Fibroblast of upper back skin (primary cell): ENCODE data around the gene DAAM2.

ENCODE experiments used
- DNase-seq: peaks from one replicate; pipeline ENCODE4 v3.0.0-alpha.2; 2013

Gene DAAM2

DNA sequence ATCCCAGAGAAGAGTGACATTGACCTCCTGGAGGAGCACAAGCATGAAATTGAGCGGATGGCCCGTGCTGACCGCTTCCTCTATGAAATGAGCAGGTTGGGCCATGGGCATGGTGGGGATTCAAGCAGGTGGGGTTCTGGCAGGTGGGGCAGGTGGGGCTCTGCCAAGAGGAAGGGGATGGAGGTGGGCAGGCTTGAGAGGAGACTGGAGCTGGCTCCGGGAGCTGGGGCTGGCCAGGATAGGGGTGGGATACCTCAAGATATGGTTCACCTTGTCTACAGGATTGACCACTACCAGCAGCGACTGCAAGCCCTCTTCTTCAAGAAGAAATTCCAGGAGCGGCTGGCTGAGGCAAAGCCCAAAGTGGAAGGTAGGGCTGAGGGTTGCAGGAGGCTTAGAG is 99.2 kb downstream of the DAAM2 start:
- no peak for DNase-seq

DNA sequence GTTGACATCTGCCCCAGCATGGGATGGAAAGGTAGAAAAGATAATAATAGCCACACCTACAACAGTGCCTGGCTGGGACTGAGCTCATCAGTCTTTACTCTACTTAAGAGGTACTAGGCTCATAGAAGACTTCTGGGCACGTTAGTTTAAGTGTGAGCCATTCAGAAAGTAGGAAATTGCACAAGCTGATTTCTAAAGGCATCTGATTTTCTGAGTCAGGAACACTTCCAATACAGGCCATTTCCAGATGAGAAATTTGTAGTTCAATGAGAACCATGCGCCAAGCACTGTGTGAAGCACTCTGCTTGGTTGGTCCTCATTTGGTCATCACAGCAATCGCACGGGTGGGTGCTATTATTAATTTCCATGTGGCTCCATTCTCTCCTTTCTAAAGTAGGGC is 99.8 kb downstream of the DAAM2 start:
- no peak for DNase-seq

DNA sequence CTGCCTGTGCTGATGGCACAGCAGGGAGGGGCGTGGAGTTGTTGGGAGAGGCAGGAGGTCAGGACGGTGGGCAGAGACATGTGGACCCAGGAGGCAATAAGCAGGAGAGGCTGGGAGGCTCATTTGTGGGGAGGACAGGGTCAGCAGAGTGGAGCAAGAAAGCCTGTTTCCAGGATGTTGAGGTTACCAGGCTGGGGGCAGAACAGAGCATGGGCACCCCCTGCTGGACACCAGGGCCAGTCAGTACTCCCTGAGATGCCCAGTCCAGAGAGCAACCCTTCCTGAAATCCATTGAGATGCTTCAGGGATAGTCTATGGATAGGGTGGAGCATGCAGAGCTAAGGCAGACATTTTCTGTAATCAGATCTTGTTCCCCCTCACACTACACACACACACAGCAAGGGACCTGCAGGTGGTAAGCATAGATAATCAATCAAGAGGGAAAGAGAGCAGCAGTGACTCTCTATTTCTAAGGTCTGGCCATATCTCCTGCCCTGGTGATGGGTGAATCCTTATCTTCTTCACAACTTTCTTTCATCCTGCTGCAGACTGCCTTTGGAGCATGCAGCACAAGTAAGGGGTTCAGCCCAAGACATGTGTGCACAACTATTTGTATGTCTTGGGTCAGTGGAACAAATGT is 100.4 kb downstream of the DAAM2 start:
- DNase-seq, result peak; percentile 68

DNA sequence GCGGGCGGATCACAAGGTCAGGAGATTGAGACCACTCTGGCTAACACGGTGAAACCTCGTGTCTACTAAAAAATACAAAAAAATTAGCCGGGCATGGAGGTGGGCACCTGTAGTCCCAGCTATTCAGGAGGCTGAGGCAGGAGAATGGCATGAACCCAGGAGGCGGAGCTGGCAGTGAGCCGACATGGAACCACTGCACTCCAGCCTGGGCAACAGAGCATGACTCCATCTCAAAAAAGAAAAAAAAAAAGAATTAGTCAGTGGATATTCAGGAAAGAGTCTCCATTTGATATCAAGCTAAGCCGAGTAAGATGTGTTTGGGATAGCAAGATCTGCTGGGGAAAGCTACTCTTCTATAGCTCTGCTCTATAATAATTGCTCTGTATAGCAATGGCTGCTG is 101.1 kb downstream of the DAAM2 start:
- no peak for DNase-seq

DNA sequence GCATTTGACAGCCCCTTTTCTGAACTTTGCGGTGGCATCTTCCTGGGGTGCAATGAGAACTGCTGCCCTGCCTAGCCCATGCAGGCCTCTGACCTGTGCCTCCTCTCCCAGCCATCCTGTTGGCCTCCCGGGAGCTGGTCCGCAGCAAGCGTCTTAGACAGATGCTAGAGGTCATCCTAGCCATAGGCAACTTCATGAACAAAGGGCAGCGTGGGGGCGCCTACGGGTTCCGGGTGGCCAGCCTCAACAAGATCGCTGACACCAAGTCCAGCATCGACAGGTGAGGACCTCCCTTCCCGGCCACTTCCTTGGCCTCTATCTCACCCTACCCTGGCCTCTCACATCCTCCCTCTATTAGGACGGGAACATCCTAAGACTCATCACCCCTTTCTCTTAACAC is 104.5 kb downstream of the DAAM2 start:
- DNase-seq, result no peak

DNA sequence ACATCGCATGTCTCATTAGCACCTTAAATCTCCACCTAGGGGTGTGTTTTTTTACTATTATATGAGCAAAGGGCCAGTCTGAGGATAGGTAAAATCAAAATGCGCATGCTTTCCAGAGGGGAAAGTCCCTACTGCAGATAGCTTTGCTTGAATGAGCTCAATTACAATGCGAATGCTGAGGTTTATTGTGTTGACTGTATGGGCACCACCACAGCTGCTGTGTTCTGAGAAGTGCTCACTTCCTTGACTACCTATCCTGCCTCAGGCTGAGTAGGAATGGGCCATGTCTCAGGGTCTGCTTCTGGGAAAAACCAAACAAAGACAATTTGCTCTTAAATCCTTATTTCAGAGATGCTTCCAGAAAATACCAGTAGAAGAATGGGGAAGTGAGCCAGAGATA is 105.5 kb downstream of the DAAM2 start:
- DNase-seq, result no peak

DNA sequence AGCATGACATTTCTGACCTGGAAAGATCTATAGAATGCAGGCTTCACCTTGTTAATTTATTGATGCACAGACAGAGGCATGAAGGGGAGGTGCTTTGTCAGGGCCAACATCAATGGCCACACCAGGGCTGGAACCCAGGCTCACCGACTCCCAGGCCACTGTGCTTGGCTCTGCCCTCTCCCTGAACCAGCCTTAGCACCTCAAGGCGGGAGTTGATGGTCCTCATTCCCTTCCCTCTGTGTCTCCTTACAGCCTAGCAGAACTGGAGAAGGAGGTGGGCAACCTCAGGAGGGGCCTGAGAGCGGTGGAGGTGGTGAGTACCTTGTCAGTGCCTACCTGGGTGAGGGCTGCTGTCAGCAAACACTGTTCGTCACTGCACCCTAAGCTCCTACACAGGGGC is 106.4 kb downstream of the DAAM2 start:
- no peak for DNase-seq

DNA sequence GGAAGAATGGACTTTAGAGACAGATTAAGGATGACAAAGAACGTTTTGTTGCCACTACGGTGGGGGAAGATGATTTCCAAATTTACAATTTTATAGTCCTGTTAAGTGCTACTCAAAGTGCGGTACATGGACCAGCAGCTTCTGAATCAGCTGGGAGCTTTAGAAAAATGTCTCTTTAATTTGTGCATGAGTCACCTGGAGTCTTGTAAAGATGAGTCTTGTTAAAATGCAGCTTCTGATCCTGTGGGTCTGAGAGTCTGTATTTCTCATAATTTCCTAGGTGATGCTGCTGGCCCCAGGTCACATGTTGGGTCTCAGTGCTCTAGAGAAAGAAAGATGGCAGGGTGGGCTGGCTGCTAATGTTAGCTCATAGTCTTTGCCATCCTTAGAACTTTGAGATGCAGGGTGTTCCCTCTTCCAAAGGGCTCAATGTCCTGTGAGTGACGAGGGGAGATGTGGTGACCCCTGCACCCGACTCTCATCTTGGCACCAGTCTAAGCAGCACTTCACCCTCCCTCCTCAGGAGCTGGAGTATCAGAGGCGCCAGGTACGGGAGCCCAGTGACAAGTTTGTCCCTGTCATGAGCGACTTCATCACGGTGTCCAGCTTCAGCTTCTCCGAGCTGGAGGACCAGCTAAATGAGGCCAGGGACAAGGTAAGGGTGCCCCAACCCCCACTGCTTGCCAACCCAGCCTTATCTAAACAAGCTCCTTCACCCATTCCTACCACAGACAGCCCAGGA is 107.5 kb downstream of the DAAM2 start:
- no peak for DNase-seq

DNA sequence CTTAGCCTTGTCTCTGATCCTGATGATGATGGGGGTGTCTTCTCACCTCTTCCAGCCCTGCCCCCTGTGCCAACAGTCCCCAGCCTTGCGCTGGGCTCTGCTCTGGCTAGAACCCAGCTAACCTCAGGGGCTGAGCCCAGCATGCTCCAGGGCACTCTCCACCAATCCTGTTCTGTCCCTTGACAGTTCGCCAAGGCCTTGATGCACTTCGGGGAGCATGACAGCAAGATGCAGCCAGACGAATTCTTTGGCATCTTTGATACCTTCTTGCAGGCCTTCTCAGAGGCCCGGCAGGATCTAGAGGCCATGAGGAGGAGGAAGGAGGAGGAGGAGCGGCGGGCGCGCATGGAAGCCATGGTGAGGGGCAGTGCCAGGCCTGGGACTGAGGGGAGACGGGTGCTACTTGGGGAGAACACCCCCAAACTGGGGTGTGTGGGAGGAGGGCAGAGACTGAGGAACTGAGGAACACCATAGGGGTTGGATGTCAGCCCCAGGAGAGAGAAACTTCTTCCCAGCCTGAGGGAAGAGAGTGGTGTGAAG is 109.0 kb downstream of the DAAM2 start:
- DNase-seq, result no peak

DNA sequence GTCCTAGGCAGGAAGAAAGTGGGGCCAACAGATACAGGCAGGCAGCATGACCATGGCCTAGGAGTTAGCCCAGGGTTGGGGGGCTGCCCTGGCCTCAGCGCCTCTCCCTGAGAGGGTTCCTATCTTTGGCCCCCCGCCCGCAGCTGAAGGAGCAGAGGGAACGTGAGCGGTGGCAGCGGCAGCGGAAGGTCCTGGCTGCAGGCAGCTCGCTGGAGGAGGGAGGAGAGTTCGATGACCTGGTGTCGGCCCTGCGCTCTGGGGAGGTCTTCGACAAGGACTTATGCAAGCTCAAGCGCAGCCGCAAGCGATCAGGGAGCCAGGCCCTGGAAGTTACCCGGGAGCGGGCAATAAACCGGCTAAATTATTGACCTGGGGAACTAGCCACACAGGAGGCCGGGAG is 109.5 kb downstream of the DAAM2 start:
- DNase-seq, result no peak

DNA sequence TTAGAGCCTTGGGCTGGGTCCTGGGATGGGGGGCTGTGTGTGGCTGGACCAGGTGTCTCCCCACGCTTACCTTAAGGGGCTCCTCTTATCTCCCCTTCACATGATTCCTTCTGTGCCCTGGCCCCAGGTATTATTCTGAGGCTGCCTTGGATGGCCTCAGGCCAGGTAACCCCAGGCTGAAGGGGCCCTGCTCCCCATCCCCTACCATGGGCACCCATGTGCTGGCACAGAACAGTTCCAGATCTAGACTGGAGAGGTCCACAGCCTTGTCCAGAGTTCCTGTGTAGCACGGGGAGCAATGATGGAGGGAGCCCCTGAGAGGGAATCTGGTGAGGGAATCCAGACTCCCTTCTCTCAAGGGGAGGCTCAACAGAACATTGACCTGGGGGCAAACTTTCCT is 110.0 kb downstream of the DAAM2 start:
- DNase-seq, result no peak

DNA sequence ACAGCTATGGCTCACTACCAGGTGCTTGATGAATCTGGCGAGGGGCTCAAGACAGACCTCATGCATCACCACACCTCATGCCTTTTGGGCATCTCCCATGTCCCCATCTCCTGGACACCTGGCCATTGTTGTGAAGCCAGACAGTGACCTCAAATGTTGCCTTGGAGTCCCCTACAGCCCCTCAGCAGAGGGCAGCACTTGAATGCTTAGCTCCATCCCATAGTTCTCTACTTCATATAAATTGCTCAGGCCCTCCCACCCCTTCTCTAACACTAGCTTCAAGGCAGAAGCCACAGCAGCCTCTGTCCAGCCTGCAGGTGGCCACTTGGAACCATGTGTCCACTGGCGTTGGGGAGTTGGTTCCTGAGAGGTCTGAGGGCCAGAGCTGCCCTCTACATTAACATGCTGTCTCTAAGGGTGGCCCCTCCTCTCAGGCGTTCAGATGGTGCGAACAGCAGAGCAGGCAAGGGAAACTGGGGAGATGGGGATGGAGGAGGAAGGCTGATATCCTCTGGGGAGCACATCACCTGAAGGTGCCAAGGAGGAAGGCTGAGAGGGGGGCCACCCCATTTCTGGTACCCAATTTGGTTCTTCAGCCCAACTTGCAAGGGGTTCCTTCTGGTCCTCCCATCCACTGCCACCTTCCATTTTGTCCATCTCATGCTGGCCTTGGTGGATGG is 110.8 kb downstream of the DAAM2 start:
- DNase-seq, result no peak

DNA sequence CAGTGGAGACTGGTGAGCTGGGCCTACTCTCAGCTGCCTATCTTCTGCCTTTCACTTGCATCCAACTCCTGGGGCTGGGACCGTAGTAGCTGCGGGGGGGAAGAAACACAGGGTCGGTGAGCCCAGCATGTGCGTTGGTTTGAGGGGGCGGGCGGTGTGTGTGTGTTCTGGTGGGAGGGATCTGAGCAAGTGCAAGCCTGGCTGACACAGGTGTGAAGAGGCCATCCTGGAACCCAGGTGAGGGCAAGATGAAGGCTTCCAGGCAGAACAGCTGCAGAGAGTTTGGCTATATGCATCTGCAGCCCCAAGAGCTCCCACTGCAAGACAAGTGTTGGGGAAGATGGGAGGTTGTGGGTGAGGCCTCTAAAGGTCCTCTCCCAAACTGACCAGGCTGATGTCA is 111.5 kb downstream of the DAAM2 start:
- DNase-seq, result no peak

DNA sequence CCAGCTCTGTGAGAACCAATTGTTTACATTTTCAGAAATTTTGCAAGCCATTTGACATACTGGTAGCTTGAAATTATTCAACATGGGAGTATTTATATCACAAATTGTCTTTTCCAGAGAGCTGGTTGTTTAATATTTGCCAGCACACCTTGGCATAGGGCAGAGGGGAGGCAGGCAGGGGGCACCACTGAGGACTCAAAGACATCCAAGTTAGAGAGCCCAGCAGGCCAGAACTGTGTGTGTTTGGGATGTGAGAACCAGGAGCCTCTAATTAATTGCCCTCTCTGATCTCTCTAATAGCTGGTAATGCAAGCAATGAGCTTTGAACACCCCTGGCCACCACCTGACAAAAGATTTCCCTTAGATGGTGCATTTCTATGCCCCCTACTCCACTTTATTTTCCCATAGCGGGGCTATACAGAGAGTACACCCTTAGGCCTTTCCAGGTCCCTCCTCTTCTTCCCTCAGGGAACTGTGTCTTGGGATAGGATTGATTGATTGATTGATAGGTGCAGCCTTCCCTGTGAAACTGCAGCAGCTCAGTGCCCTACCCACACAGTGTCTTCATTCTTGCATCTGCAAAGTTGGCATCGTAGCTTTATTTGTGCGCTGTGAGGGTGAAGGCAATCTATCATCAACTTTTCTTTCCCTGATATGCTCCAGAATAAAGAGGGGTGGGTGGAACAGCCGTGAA is 112.9 kb downstream of the DAAM2 start:
- no peak for DNase-seq

DNA sequence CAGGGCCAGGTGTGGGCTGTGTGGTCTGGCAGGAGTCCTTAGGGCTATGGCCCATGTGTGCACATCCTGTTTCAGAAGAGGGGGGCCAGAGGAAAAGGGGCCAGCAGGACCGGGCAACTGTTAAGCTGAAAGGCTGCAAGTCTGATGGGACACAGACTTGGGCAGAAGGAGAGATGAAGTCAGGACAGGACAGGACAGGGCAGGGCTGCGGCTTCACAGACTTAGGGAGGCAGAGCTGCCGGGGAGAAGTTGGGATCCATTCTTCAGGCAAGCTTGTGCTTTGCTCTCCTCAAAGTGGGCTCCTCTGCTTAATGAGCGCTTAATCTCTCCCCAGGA is 113.4 kb downstream of the DAAM2 start:
- no peak for DNase-seq

DNA sequence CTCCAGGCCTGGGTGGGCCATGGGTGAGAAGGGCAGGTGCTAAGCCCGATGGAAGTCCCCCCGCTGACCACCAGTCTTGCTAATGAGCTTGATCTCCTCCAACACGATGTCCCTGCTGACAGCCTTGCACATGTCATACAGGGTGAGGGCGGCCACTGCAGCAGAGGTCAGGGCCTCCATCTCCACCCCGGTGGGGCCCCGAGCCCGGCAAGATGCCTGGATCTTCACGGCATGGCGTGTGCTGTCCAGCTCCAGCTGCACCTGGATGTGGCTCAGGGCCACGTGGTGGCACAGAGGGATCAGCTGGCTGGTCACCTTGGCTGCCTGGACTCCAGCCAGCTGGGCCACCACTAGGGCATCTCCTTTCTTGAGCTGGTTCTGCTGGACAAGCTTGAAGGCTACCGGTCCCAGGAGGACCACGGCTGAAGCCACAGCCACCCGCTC is 114.2 kb downstream of the DAAM2 start:
- DNase-seq, result no peak

DNA sequence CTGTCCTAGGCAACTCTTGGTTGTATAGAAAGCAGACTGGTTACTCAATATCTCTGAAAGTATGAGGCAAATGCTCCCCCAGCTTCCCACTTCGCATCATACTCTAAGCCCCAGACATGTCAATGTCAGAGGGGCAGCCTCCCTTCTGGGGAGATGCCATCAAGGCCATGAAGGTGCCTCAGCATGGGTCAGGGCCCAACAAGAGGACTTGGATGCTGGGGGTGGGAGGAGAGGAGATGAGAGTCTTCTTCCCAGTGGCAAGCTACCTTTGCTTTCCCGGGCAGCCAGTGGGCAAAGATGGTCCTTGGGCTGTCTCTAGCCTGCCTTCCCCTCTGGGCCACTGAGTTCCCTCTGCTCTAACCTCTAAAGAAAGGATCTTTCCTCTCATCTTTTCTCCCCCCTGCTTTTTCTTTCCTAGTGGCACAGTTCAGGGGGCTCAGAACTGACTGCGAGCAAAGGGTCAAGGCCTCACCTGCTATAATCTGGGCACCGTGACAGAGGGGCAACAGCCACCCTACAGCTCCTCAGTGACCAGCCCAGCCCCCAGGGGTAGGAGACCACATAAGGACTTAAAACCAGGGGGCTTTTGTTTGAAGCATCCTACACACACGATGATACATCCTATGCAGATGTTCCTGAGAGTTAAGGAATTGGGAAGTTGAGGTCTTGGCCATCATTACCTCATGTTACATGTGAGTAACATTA is 115.8 kb downstream of the DAAM2 start:
- DNase-seq, result no peak

DNA sequence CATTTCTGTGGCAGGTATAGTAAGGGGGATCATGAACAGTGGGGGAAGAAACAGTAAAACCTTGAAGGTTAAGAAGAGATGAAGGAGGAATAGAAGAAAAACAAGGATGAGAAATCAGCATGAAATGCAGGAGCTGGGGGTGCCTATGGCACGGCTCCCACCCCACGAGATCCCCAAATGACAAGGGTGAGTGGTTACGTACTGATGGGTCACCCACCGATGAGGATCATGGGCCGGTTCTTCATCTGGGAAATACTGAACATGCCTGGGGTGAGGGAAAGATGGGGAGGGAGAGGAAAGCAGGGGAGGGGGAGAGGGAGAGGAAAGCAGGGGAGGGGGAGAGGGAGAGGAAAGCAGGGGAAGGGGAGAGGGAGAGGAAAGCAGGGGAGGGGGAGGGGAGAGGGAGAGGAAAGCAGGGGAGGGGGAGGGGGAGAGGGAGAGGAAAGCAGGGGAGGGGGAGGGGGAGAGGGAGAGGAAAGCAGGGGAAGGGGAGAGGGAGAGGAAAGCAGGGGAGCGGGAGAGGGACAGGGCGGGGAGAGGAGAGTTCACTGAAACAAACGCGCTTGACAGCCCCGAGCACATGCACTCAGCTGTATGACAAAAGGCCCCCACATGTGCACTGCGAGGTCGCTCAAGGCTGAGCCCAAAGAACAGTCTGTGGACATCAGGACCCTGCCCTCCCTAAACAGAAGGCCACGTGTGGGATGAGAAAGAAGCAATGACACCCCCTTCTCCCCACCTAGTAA is 116.8 kb downstream of the DAAM2 start:
- DNase-seq, result no peak

DNA sequence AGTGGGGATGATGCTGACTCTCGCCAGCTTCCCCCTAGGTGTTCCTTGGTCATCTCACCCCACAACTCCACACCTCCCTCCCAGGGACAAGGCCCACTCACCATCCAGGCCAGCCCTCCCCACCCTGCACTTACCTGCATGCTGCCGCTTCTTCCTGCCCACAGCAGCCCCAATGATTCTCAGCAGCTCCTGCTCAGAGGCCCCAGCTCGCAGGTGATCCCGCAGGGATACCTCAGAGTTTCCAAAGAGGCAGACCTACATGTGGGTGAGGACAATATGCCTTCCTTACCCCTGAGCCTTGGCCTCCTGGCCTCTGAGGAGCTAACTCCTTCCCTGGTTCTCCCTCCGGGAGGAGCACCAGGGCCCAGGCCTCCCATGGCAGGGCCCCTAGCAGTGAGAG is 117.5 kb downstream of the DAAM2 start:
- DNase-seq, result no peak

DNA sequence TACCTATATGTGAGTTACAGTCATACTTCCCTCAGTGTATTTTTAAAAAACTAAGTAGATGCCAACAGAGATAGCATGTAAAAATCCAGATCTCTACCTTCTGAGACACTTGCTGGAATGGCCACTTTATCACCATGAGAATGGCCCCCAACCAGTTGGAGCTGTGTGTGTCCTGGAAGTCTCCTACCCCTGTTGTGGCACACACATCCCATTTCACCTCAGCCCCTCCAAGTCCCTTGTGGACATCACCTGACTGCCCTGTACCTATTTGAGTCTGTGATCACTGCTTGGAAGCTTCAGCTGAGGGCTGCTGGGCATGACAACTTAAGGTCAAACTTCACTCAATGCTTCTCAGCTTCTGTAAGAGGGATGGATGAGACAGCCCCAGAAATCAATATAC is 118.0 kb downstream of the DAAM2 start:
- no peak for DNase-seq

DNA sequence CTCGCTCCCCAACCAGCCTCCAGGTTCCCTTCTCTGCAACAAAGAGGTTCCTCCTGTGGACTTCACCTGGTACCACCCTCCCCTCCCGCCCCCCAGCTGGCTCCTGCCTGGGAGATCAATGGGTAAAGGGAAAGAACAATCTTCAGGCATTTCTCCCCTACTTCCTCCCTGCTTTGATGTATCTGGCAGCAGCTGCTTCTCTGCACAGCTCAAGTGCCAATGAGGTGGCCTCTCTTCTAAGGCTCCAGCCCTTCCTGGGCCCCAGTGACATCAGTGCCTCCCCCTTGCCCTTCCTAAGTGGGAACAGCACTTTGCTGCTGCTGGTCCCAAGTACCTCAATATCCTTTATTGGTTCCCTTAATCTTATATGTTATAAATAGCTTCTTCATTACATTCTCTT is 118.6 kb downstream of the DAAM2 start:
- no peak for DNase-seq

DNA sequence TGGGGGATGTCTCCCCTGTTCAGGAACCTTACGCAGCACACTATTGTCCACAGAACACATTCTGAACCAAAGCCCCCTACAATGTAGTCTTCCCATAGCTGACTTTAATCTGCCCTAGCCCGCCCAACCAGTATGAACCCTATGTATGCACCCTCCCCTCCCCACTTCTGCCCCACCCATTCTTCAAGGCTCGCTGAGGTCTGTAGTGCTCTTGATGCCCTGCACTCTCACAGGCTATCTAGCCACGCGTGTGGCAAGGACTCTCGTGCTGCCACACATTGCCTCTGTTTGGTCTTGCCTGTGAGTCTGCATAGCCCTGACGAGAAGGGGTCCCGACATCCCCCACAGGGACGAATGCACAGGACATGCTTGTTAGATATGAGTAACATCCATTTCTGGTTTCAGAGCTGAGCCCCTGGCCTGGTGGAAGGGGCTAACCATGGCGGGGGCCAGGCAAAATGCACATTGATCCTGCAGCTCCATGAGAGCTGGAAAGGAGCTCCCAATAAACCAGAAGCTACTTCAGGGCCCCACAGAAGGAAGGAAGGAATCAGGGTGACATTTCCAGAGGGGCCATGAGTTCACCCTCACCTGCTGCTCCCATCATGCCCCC is 119.4 kb downstream of the DAAM2 start:
- no peak for DNase-seq
